ENCODE data around the gene TMEM209.
A peak's percentile ranks its signal among the peaks of the same experiment; 100 is the strongest.
"Not testable (repeated sequence)": the region's sequence is repeated elsewhere in the genome, so short reads cannot be mapped to it uniquely, and the experiment has no call there.

TMEM209 gene

DNA sequence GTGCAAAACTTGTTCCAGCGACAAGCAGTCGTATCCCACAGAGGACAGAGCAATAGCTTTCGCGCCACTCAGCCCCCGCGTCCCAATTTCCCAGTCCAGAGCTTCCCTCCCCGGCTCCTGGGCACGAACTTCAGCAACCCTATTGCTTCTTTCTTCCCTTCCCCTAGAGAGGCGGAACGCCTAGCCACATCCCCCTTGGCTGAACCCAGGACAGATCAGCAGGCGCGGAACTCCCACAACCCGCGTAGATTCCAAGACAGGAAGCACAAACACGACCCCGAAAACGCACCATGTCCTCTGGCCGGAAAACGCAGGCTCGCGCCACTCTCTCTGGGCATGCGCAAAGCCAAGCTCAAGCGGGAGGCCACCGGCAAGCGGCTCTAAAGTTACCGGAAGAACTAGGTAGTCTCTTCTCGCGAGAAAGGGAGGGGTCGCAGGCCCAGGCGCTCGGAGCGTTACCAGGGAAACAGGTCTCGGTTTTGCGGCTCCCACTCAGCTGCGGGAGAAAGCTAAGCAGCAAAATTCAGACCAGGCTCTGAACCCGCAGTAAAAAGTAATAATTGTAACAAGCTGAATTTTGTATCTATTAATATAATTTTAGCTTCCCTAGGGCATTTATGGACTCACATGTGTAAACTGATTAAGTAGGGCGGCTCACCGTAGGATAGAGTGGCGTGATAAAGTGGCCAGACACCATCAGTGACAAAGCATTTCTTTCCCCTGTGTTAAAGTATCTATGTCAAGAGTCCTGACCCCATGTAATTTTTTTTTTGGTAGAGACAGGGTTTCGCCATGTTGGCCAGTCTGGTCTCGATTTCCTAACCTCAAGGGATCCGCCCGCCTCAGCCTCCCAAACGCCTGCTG, at the start of gene TMEM209:
Gene TMEM209 (minus strand): TSS at position 323 of the 864 bp plus-strand sequence. CDS start 31 bp downstream, at position 292.
- peak within 1 kb of the TSS; percentile 78 for H3K4me3 ChIP-seq (ENCODE audit: low read depth, low read length)

DNA sequence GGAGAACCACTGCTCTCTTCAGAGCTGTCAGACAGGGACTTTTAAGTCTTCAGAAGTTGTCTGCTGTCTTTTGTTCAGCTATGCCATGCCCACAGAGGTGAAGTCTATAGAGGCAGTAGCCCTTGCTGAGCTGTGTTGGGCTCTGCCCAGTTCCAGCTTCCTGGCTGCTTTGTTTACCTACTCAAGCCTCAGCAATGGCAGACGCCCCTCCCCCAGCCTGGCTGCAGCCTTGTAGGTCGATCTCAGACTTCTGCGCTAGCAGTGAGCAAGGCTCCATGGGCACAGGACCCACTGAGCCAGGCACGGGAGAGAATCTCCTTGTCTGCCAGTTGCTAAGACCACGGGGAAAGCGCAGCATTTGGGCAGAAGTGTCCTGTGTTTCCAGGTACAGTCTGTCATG, 49.3 kb upstream of the TMEM209 start:
- no peak overlapping the region for H3K4me3 ChIP-seq (ENCODE audit: low read depth, low read length)

GRCh38 chr7:130249626-130250025, 44.4 kb upstream of the TMEM209 start:
- H3K4me3 ChIP-seq (ENCODE audit: low read depth, low read length) = not testable (repeated sequence)

GRCh38 chr7:130248842-130249241, 43.6 kb upstream of the TMEM209 start:
- not testable (repeated sequence) for H3K4me3 ChIP-seq (ENCODE audit: low read depth, low read length)

DNA sequence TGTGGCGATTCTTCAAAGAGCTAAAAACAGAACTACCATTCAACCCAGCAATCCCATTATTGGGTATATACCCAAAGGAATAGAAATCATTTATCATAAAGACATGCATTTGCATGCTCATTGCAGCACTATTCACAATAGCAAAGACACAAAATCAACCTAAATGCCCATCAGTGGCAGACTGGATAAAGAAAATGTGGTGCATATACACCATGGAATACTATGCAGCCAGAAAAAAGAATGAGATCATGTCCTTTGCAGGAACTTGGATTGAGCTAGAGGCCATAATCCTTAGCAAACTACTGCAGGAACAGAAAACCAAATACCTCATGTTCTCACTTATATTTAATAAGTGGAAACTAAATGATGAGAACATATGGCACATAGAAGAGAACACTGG, 41.3 kb upstream of the TMEM209 start:
- H3K4me3 ChIP-seq (ENCODE audit: low read depth, low read length) = not testable (repeated sequence)

DNA sequence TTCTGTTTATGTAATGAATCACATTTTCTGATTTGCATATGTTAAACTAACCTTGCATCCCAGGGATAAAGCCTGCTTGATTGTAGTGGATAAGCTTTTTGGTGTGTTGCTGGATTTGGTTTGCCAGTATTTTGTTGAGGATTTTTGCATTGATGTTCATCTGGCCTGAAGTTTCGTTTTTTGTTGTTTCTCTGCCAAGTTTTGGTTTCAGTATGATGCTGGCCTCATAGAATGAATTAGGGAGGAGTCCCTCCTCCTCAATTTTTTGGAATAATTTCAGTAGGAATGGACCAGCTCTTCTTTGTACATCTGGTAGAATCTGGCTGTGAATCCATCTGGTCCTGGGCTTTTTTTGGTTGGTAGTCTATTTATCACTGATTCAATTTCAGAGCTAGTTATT, 38.3 kb upstream of the TMEM209 start:
- not testable (repeated sequence) for H3K4me3 ChIP-seq (ENCODE audit: low read depth, low read length)

DNA sequence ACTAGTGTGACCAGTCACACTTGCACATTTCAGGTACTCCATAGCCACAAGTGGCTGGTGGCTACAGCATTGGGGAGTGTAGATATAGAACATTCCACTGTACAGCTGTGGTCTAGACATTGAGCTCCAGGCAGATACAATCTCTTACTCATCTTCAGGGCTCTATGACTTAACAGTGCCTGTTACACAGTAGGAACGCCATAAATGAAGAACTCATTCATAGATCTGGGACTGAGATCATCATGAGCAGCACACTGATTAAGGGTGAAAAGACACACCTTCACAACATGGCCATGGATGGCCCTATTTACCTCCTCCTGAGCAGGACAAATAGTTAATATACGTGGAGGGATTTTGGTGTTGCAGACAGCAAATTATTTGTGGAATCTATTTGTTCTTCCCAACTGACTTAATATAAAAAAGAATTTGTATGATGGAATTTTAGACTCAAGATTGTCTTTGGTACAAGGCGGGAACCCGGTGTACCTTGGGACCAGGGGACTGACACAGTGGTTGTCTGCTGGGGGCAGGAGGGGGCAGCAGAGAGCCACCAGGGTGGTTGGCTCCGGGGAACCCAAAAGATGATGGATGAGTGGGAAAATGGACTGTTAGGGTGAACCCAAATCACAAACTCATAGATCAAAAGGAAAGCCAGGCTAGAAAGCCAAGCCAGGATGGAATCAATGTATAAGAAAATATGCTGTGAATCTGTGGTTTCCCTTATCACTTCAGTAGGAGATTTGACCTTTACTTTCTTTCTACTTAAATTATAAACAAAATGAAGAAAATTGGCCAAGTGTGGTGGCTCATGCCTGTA, 37.2 kb upstream of the TMEM209 start:
- H3K4me3 ChIP-seq (ENCODE audit: low read depth, low read length) = no peak overlapping the region

GRCh38 chr7:130240240-130240639, 35.0 kb upstream of the TMEM209 start:
- no peak overlapping the region for H3K4me3 ChIP-seq (ENCODE audit: low read depth, low read length)

DNA sequence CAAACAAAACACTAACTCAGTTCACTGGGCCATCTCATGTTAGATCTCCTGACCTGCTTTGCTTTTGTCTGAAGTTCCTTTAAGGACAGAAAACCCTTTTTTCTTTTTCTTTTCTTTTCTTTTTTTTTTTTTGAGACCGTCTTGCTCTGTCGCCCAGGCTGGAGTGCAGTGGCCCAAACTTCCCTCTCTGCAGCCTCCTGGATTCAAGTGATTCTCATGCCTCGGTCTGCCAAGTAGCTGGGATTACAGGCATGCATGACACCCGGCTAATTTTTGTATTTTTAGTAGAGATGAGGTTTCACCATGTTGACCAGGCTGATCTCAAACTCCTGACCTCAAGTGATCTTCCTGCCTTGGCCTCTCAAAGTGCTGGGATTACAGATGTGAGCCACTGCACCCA, 31.2 kb upstream of the TMEM209 start:
- not testable (repeated sequence) for H3K4me3 ChIP-seq (ENCODE audit: low read depth, low read length)

- H3K4me3 ChIP-seq (ENCODE audit: low read depth, low read length) = no peak overlapping the region
Measured at GRCh38 chr7:130234078-130234477, 28.9 kb upstream of the TMEM209 start.

GRCh38 chr7:130232209-130232608, 27.0 kb upstream of the TMEM209 start:
- no peak overlapping the region for H3K4me3 ChIP-seq (ENCODE audit: low read depth, low read length)

GRCh38 chr7:130231792-130232191, 26.6 kb upstream of the TMEM209 start:
- H3K4me3 ChIP-seq (ENCODE audit: low read depth, low read length) = no peak overlapping the region

- not testable (repeated sequence) for H3K4me3 ChIP-seq (ENCODE audit: low read depth, low read length)
Measured at GRCh38 chr7:130229981-130230380, 24.8 kb upstream of the TMEM209 start.

- H3K4me3 ChIP-seq (ENCODE audit: low read depth, low read length) = no peak overlapping the region
Measured at GRCh38 chr7:130228840-130229502, 23.8 kb upstream of the TMEM209 start.

DNA sequence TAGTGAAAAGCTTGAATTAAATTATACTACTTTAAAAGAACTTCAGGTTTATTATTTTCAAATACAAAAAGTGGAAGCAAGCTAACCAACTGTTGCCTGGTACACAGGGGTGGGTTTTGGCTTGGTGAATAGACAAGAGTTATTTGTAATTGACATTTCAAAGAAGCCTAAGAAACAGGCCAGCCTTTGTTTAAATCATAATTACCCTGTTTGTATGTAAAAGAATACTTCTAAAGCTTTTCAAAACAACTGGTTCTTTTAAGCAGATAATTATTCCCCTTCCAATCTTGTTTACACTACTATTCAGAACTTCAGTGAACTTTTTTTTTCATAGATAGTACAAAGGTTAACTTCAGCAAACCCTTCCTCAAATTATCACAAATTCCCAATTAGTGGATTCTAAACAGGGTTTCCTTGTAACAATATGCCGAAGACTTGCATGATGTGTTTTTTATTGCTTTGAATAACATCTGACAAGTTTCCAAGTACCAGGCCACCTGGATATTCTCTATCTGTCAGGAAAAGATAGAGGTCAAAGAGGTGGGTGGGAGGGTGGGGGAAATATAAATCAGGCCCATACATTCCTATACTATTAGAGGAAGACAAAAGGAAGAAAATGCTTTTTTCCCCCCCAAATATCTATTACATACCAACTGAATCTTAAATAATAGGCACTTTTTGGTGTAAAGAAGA, 22.8 kb upstream of the TMEM209 start:
- no peak overlapping the region for H3K4me3 ChIP-seq (ENCODE audit: low read depth, low read length)

GRCh38 chr7:130226333-130226732, 21.1 kb upstream of the TMEM209 start:
- H3K4me3 ChIP-seq (ENCODE audit: low read depth, low read length) = no peak overlapping the region

DNA sequence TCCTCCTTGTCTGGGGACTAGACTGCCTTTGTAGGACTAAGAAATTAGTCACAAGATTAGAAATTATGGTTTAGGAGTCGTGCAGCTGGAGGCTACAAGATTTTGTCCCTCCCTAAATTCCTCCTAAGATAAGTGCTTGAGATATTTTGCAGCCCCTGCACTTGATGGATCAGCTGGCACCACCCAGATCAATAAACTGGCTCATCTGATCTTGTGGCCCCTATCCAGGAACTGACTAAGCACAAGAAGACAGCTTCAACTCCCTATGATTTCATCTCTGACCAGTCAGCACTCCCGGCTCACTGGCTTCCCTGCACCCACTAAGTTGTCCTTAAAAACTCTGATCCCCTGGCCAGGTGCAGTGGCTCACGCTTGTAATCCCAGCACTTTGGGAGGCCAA, 19.7 kb upstream of the TMEM209 start:
- not testable (repeated sequence) for H3K4me3 ChIP-seq (ENCODE audit: low read depth, low read length)

DNA sequence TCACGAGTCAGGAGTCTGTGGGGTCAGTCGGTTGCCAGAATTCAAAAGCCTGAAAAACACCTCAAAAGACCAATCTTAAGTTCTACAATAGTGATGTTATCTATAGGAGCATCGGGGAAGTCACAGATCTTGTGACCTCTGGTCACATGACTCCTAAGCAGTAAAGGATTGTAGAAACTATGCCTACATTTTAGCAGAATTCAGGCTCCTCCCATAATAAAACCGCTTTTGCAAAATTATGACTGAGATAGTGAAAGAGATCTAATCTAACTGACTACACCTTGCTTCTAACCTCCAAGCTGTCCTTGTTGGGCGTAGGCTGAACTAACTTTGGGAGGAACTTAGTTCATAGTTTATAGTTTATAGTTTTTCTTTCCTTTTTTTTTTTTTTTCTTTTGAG, 19.0 kb upstream of the TMEM209 start:
- H3K4me3 ChIP-seq (ENCODE audit: low read depth, low read length) = no peak overlapping the region

GRCh38 chr7:130223646-130224045, 18.4 kb upstream of the TMEM209 start:
- no peak overlapping the region for H3K4me3 ChIP-seq (ENCODE audit: low read depth, low read length)

GRCh38 chr7:130221746-130222145, 16.5 kb upstream of the TMEM209 start:
- H3K4me3 ChIP-seq (ENCODE audit: low read depth, low read length) = no peak overlapping the region

DNA sequence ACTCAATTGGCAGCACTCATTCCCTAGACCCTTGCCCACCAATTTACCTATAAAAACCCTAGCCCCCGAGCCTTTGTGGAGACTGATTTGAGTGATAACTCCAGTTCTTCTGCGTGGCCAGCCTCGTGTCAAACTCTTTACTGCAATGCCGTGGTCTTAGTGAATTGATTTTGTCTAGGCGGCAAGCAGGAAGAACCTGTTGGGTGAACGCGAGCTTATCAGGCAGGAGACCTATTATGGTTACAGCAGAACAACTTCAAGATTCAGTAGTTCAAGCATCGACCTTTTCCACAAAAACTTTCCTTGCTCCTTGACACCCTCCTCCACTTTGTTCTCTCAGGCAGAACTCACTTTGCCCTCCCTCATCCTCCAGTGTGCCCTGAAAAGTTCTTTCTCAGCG, 14.7 kb upstream of the TMEM209 start:
- no peak overlapping the region for H3K4me3 ChIP-seq (ENCODE audit: low read depth, low read length)
